ENCODE results near the gene ISCA2.

Gene ISCA2

GRCh38 chr14:74488786-74489397 lies 4.7 kb upstream of the ISCA2 start:
- no peak overlapping the region for H3K4me3 Mint-ChIP-seq
- no peak for DNase-seq
- no peak overlapping the region for H3K27ac Mint-ChIP-seq
- peaks cover under 1% of the 10 kb centered on the region for H3K4me1 Mint-ChIP-seq
- H3K9me3 Mint-ChIP-seq, result no peaks in the 10 kb centered on the region
- peaks cover 4% of the 10 kb centered on the region for H3K36me3 Mint-ChIP-seq (ENCODE audit: low read depth)
- H3K27me3 Mint-ChIP-seq (ENCODE audit: low read depth, poor library complexity), result peaks cover 12% of the 10 kb centered on the region
- no peak for TF ChIP-seq CTCF (IDR thresholded peaks at IDR 0.05)

- peaks cover 4% of the 10 kb centered on the region for H3K36me3 Mint-ChIP-seq (ENCODE audit: low read depth)
- TF ChIP-seq CTCF (IDR thresholded peaks at IDR 0.05), result no peak
- no peaks in the 10 kb centered on the region for H3K9me3 Mint-ChIP-seq
- no peak overlapping the region for H3K27ac Mint-ChIP-seq
- DNase-seq, result no peak
- H3K4me3 Mint-ChIP-seq, result no peak overlapping the region
- H3K4me1 Mint-ChIP-seq, result peaks cover 16% of the 10 kb centered on the region
- H3K27me3 Mint-ChIP-seq (ENCODE audit: low read depth, poor library complexity), result peaks cover 12% of the 10 kb centered on the region
These were observed 3.1 kb upstream of the ISCA2 start for GRCh38 chr14:74490486-74490885.

- no peak overlapping the region for H3K4me3 Mint-ChIP-seq
- H3K27ac Mint-ChIP-seq, result no peak overlapping the region
- DNase-seq, result no peak
- H3K27me3 Mint-ChIP-seq (ENCODE audit: low read depth, poor library complexity), result peaks cover 12% of the 10 kb centered on the region
- H3K4me1 Mint-ChIP-seq, result peaks cover 17% of the 10 kb centered on the region
- peaks cover 5% of the 10 kb centered on the region for H3K36me3 Mint-ChIP-seq (ENCODE audit: low read depth)
- no peaks in the 10 kb centered on the region for H3K9me3 Mint-ChIP-seq
- TF ChIP-seq CTCF (IDR thresholded peaks at IDR 0.05), result peak; percentile 10
These were observed 1.4 kb upstream of the ISCA2 start for GRCh38 chr14:74491956-74492775.

- peaks cover 17% of the 10 kb centered on the region for H3K4me1 Mint-ChIP-seq
- peaks cover 11% of the 10 kb centered on the region for H3K36me3 Mint-ChIP-seq (ENCODE audit: low read depth)
- no peak for DNase-seq
- TF ChIP-seq CTCF (IDR thresholded peaks at IDR 0.05), result no peak
- H3K27ac Mint-ChIP-seq, result peak within 1 kb of the TSS; percentile 95
- peak within 1 kb of the TSS; percentile 97 for H3K4me3 Mint-ChIP-seq
- peaks cover 12% of the 10 kb centered on the region for H3K27me3 Mint-ChIP-seq (ENCODE audit: low read depth, poor library complexity)
- no peaks in the 10 kb centered on the region for H3K9me3 Mint-ChIP-seq
These were observed 706 bp upstream of the ISCA2 start, which contains the start of gene NPC2 for GRCh38 chr14:74492776-74493342. Gene NPC2 (minus strand): TSS chr14:74493305. CDS start chr14:74493274, 31 bp downstream.

GRCh38 chr14:74495356-74495755 lies 1.8 kb downstream of the ISCA2 start:
- Mint-ChIP-seq H3K4me1 (peaks cover 17% of the 10 kb centered on the region), H3K9me3 (no peaks in the 10 kb centered on the region), H3K27me3 (ENCODE audit: low read depth, poor library complexity) (peaks cover 9% of the 10 kb centered on the region), H3K27ac (no peak overlapping the region), H3K4me3 (peak overlapping the region; percentile 97), H3K36me3 (ENCODE audit: low read depth) (peaks cover 12% of the 10 kb centered on the region)
- no peak for DNase-seq
- TF ChIP-seq CTCF (IDR thresholded peaks at IDR 0.05), result no peak

Measured in nephron progenitor cell (in vitro differentiated cells).